Spleen (tissue), 11 donors: Measurements from ENCODE around the gene PRKACG. TPM values are rescaled to one million over a fixed set of nuclear protein-coding genes. Genes with fewer than 3 reads are reported as not detected.

Source experiments
- DNase-seq: peaks from one replicate; pipeline ENCODE4 v3.0.0-alpha.2; 2020
- H3K27ac ChIP-seq, 8 donors: fragments of 200-600 bp; sonication (generic) in 7 of 8; 1 replicate in 4 of 8; 2 replicates in 4 of 8; pipeline versions ENCODE4 v1.5.0 to v1.8.0; 2016 to 2021; ENCODE audit warnings: inconsistent platforms in 4 of 8, mild to moderate bottlenecking in 4 of 8, moderate library complexity in 1 of 8
- H3K27me3 ChIP-seq, 7 donors: fragments of 200-600 bp; sonication (generic) in 6 of 7; replicated peaks in 1 of 7; 1 replicate in 4 of 7; 2 replicates in 3 of 7; pipeline versions ENCODE4 v1.5.0 to v1.8.0; 2016 to 2021; ENCODE audit warnings: inconsistent platforms in 3 of 7, mild to moderate bottlenecking in 1 of 7
- H3K36me3 ChIP-seq, 6 donors: fragments of 200-600 bp; sonication (generic) in 5 of 6; 1 replicate in 4 of 6; 2 replicates in 2 of 6; pipeline versions ENCODE4 v1.5.0 to v1.8.0; 2016 to 2021; ENCODE audit warnings: inconsistent platforms in 2 of 6
- H3K4me1 ChIP-seq, 6 donors: fragments of 200-600 bp; sonication (generic) in 5 of 6; 1 replicate in 3 of 6; 2 replicates in 3 of 6; pipeline versions ENCODE4 v1.5.0 to v1.8.0; 2016 to 2021; ENCODE audit warnings: inconsistent platforms in 3 of 6
- H3K4me3 ChIP-seq, 8 donors: fragments of 200-600 bp; sonication (generic) in 7 of 8; 1 replicate in 4 of 8; 2 replicates in 4 of 8; pipeline versions ENCODE4 v1.5.0 to v1.8.0; 2016 to 2021; ENCODE audit warnings: inconsistent platforms in 4 of 8, mild to moderate bottlenecking in 4 of 8, moderate library complexity in 2 of 8
- H3K9me3 ChIP-seq, 8 donors: fragments of 200-600 bp; sonication (generic) in 7 of 8; 1 replicate in 4 of 8; 2 replicates in 4 of 8; pipeline versions ENCODE4 v1.5.0 to v1.8.0; 2016 to 2021; ENCODE audit warnings: inconsistent platforms in 4 of 8
- CTCF ChIP-seq, 11 experiments: fragments of 200-600 bp in 7 of 11; fragments of 450-650 bp in 4 of 11; sonication (generic) in 4 of 11; IDR thresholded peaks in 8 of 11; conservative IDR thresholded peaks in 3 of 11; 1 replicate in 7 of 11; 2 replicates in 4 of 11; pipeline versions ENCODE4 v1.4.0 to v1.8.0; 2016 to 2021; ENCODE audit warnings: antibody characterized with exemption in 11 of 11, inconsistent platforms in 4 of 11, mild to moderate bottlenecking in 1 of 11
- POLR2A ChIP-seq, 3 donors: fragments of 450-650 bp; IDR thresholded peaks; one replicate each; pipeline ENCODE4 v1.5.1; 2017; ENCODE audit warnings: antibody characterized with exemption in 3 of 3, mild to moderate bottlenecking in 1 of 3
- POLR2AphosphoS5 ChIP-seq, 3 donors: sonication (generic); formaldehyde crosslinking; IDR thresholded peaks; one replicate each; pipeline ENCODE4 v1.5.1; 2017; ENCODE audit warnings: antibody characterized with exemption in 3 of 3
- WGBS, 5 donors: extraction: QIAGEN DNeasy Blood & Tissue Kit in 3 of 5; methylation state at CpG; one replicate each; pipeline versions ENCODE4 v1.1.5 to v1.1.7; 2013 to 2018; 5-methylcytosine and 5-hydroxymethylcytosine counted together
- intact Hi-C: fragments of 100-400 bp; cut with DNase I; formaldehyde crosslinking; loops from one replicate; pipeline ENCODE4 v1.15.0; 2023; ENCODE audit warnings: low total_unique reads
- polyA plus RNA-seq, 3 donors: library from polyadenylated mRNA; stranded (reverse); fragments of 200-250 nt; gene quantifications; one replicate each; pipeline ENCODE4 v1.2.1, GENCODE V29; 2013
- total RNA-seq, 7 donors: library from RNA; depleted of rRNA in 3 of 7; stranded (reverse); fragments of >200 nt in 3 of 7; fragmentation: NEBNext Ultra II Directional in 4 of 7; extraction: Animal tissue kit (Norgen Biotek cat#: 25700) in 4 of 7; gene quantifications; one replicate each; pipeline versions ENCODE4 v1.1.0 to v1.2.1, GENCODE V29; 2016 to 2021
- donor health status: healthy with polysubstance abuse.
- donor health status: DM: no; HTN: no; CAD: no; lungs with moderate emphysema.
- donor health status: DM: no; HTN: no; CAD: no.
- donor health status: Bipolar disorder and iron deficiency.
- donor health status: healthy.
- donor health status: DM: no; HTN: no; CAD: no.
- donor health status: DM: yes; HTN: yes; CAD: no.

PRKACG gene
- total and polyA plus RNA-seq, 10 donors: not detected

GRCh38 chr9:68969538-68969937, 44.4 kb downstream of the PRKACG start:
- H3K27ac ChIP-seq: no peak overlapping the region

GRCh38 chr9:68967800-68968199, 46.1 kb downstream of the PRKACG start:
- intact Hi-C loops: no loop called here
- no peak for DNase-seq
- H3K4me1 ChIP-seq: peaks cover 0 to 3% (median 0%) of the 10 kb centered on the region in 6 donors
- no peaks in the 10 kb centered on the region for H3K9me3 ChIP-seq
- no peak overlapping the region for H3K27ac ChIP-seq
- no peak overlapping the region for H3K4me3 ChIP-seq
- H3K27me3 ChIP-seq: no peaks in the 10 kb centered on the region
- H3K36me3 ChIP-seq: no peaks in the 10 kb centered on the region
- TF ChIP-seq POLR2A (IDR thresholded peaks at IDR 0.05) (no peak), POLR2AphosphoS5 (IDR thresholded peaks at IDR 0.05) (no peak), CTCF (IDR thresholded peaks at IDR 0.05 in 8 of 11, conservative IDR thresholded peaks at IDR 0.05 in 3 of 11) (no peak)
- WGBS, 5 donors: 61 to 93% (median 80%) methylated on average over 1 of the region's 1 CpG

More at GRCh38 chr9:68969538-68969937, 44.4 kb downstream of the PRKACG start:
- H3K36me3 ChIP-seq: no peaks in the 10 kb centered on the region
- H3K27me3 ChIP-seq: no peaks in the 10 kb centered on the region
- no peak for DNase-seq
- H3K4me1 ChIP-seq: peaks cover 0 to 3% (median 1%) of the 10 kb centered on the region in 6 donors
- no peak overlapping the region for H3K4me3 ChIP-seq
- intact Hi-C loops: no loop called here
- no peak for TF ChIP-seq CTCF (IDR thresholded peaks at IDR 0.05 in 8 of 11, conservative IDR thresholded peaks at IDR 0.05 in 3 of 11)
- TF ChIP-seq POLR2A (IDR thresholded peaks at IDR 0.05): no peak
- no peak for TF ChIP-seq POLR2AphosphoS5 (IDR thresholded peaks at IDR 0.05)
- H3K9me3 ChIP-seq: no peaks in the 10 kb centered on the region
- WGBS, 5 donors: 73 to 87% (median 80%) methylated on average over 4 of the region's 4 CpGs

- H3K9me3 ChIP-seq: no peaks in the 10 kb centered on the region
- no peak for DNase-seq
- WGBS, 5 donors: 69 to 85% (median 76%) methylated on average over 1 of the region's 1 CpG
- H3K27ac ChIP-seq: no peak overlapping the region
- no peak for TF ChIP-seq CTCF (IDR thresholded peaks at IDR 0.05 in 8 of 11, conservative IDR thresholded peaks at IDR 0.05 in 3 of 11)
- H3K4me1 ChIP-seq: peaks cover 0 to 3% (median 0%) of the 10 kb centered on the region in 6 donors
- no peaks in the 10 kb centered on the region for H3K27me3 ChIP-seq
- no peaks in the 10 kb centered on the region for H3K36me3 ChIP-seq
- H3K4me3 ChIP-seq: no peak overlapping the region
- intact Hi-C loops: no loop called here
Observed at GRCh38 chr9:68966496-68966944, 47.4 kb downstream of the PRKACG start.

GRCh38 chr9:68964765-68965164, 49.1 kb downstream of the PRKACG start:
- WGBS, 5 donors: 78 to 93% (median 87%) methylated on average over 3 of the region's 3 CpGs
- Histone ChIP-seq H3K4me1 (peaks cover 0 to 3% (median 0%) of the 10 kb centered on the region in 6 donors), H3K27ac (no peak overlapping the region), H3K4me3 (no peak overlapping the region), H3K9me3 (no peaks in the 10 kb centered on the region), H3K36me3 (no peaks in the 10 kb centered on the region), H3K27me3 (no peaks in the 10 kb centered on the region)
- TF ChIP-seq POLR2AphosphoS5 (IDR thresholded peaks at IDR 0.05) (no peak), CTCF (IDR thresholded peaks at IDR 0.05 in 8 of 11, conservative IDR thresholded peaks at IDR 0.05 in 3 of 11) (no peak), POLR2A (IDR thresholded peaks at IDR 0.05) (no peak)
- intact Hi-C loops: no loop called here
- no peak for DNase-seq
